ENCODE data around the gene HDAC7. TPM values are rescaled to one million over a fixed set of nuclear protein-coding genes. Genes with fewer than 3 reads are reported as not detected.

Gene HDAC7
- total RNA-seq, 1 donor from 2014 or later, result 93.2 TPM

DNA sequence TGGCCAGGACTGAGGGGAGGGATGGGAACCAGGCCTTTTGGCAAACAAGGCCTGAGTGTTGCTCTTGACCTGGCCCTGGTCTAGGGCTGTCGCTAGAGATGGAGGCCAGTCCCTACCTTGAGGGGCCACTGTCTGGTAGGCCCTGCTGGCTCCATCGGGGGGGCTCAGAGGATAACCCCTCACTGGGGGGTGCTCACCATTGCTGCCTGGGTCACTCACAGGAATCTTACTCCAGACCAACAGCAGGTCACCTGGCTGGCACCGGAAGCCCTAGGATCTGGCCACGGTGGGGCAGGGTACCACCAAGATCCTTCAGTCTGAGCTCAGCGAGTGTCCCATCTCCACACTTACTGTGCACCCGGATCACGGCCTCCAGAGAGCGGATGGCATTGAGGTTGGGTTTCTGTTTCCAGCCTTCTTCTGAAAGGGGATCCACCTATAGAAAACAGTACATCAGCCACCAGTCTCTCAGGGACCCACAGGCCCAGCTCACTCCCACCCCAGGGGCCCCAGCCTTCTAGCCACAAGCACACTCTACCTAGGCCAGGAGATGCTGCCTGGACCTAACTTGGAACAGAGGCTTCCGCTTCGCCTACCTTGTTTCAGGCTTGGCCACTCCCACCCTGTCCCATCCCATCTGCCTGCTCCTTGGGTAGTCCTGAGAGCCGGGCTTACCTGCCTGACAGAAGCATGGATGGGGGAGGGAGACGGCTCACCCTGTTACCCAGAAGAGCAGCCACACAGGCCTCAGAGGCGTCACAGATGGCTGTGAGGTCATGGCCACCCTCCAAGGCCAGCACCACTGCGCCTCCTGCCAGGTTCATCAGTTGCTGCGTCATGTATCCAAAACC is 34.4 kb downstream of the HDAC7 start:
- Mint-ChIP-seq H3K4me3 (ENCODE audit: unreplicated experiment) (no peak overlapping the region), H3K4me1 (ENCODE audit: low read depth) (no peaks in the 10 kb centered on the region), H3K9me3 (ENCODE audit: low read depth) (no peaks in the 10 kb centered on the region), H3K27ac (ENCODE audit: unreplicated experiment) (no peak overlapping the region), H3K27me3 (ENCODE audit: low read depth) (no peaks in the 10 kb centered on the region), H3K36me3 (ENCODE audit: low read depth) (peaks cover 38% of the 10 kb centered on the region)
- DNase-seq (ENCODE audit: low spot score), result no peak
- TF ChIP-seq, protein P1, sequence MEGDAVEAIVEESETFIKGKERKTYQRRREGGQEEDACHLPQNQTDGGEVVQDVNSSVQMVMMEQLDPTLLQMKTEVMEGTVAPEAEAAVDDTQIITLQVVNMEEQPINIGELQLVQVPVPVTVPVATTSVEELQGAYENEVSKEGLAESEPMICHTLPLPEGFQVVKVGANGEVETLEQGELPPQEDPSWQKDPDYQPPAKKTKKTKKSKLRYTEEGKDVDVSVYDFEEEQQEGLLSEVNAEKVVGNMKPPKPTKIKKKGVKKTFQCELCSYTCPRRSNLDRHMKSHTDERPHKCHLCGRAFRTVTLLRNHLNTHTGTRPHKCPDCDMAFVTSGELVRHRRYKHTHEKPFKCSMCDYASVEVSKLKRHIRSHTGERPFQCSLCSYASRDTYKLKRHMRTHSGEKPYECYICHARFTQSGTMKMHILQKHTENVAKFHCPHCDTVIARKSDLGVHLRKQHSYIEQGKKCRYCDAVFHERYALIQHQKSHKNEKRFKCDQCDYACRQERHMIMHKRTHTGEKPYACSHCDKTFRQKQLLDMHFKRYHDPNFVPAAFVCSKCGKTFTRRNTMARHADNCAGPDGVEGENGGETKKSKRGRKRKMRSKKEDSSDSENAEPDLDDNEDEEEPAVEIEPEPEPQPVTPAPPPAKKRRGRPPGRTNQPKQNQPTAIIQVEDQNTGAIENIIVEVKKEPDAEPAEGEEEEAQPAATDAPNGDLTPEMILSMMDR (IDR thresholded peaks at IDR 0.05), result no peak

DNA sequence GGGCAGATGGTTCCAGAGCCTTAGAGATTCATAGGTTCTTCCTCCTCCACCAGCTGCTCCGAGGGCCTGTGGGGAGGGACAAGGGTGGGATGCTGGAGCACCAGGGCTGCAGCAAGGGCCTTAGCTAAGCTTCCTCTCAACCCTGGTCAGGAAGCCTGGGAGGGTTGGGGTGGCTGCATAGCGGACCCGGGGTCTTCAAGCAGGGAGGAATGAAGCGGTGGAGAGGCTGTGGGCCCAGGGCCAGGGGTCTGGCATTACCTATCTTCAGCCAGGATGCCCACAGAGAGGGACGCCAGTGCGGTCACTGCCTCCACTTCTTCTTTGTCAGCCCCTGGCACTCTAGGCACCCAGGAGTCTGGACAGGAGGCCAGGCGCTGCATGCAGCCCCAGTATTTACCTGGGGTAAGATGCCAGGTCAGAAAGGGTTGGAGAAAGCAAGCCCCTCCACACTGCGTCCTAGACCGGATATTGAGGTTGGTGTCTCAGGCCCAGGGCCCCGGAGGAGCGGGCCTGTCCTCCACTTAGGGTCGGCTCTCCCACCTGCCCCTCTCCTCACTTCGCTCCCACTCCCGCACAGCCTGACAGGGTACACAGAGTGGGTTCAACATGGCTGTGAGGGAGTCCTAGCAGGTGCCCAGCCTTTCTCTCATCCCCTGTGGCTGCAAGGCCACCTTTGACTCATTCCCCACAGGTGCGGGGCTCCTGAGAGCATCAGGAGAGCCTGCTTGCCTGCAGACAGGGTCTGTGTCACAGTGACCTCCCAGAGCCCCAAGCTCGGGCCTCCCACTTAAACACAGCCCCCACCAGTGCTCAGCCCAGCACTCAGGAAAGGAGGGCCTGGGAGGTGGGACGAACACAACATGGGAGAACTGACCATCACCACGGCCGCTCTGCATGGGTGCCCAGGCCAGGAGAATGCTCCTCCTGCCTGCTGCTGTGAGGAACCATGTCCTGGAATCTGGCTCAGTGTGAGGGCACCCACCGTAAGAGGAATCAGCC is 35.6 kb downstream of the HDAC7 start:
- no peaks in the 10 kb centered on the region for H3K9me3 Mint-ChIP-seq (ENCODE audit: low read depth)
- H3K36me3 Mint-ChIP-seq (ENCODE audit: low read depth), result peaks cover 34% of the 10 kb centered on the region
- H3K27ac Mint-ChIP-seq (ENCODE audit: unreplicated experiment), result no peak overlapping the region
- H3K4me1 Mint-ChIP-seq (ENCODE audit: low read depth), result peaks cover 3% of the 10 kb centered on the region
- TF ChIP-seq, protein P1 (IDR thresholded peaks at IDR 0.05), result no peak
- H3K27me3 Mint-ChIP-seq (ENCODE audit: low read depth), result no peaks in the 10 kb centered on the region
- DNase-seq (ENCODE audit: low spot score), result no peak
- H3K4me3 Mint-ChIP-seq (ENCODE audit: unreplicated experiment), result no peak overlapping the region

DNA sequence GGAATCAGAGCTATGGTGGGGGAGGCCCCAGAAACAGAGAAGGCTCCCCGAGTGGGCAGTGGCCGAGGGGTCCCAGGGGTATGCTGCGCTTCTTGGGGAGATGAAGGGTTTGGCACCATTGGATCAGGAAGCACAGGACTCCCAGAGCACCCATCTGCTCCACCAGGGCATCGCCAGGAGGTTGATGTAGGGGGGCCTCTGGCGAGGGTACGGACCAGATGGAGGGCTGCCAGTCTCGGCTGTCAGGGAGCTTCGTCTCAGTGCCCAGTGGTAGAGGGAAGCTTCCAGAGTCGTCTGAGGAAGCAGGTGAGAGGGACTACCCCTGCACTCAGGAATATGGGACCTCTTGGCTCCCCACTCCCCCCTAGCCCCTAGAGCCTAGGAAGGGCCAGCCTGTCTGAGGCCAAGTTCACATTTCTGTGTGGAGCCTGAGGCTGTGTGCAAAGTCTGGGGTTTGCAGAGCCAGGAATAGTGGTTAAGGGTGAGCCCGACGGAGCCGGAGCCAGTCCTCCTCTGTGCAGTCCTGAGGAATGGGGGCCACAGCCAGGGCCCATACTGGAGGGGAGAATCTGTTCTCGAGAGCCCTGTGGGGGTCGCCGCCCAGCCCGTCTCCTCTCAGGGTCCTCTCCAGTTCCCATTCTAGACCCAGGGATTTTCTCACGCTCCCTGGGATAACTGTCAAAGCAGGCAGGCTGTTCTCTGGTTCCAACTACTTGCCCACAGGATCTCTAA is 36.5 kb downstream of the HDAC7 start:
- H3K27me3 Mint-ChIP-seq (ENCODE audit: low read depth), result no peaks in the 10 kb centered on the region
- H3K36me3 Mint-ChIP-seq (ENCODE audit: low read depth), result peaks cover 29% of the 10 kb centered on the region
- DNase-seq (ENCODE audit: low spot score), result no peak
- H3K4me1 Mint-ChIP-seq (ENCODE audit: low read depth), result peaks cover 5% of the 10 kb centered on the region
- no peaks in the 10 kb centered on the region for H3K9me3 Mint-ChIP-seq (ENCODE audit: low read depth)
- TF ChIP-seq, protein P1 (IDR thresholded peaks at IDR 0.05), result no peak
- no peak overlapping the region for H3K4me3 Mint-ChIP-seq (ENCODE audit: unreplicated experiment)
- H3K27ac Mint-ChIP-seq (ENCODE audit: unreplicated experiment), result peak overlapping the region; percentile 17

DNA sequence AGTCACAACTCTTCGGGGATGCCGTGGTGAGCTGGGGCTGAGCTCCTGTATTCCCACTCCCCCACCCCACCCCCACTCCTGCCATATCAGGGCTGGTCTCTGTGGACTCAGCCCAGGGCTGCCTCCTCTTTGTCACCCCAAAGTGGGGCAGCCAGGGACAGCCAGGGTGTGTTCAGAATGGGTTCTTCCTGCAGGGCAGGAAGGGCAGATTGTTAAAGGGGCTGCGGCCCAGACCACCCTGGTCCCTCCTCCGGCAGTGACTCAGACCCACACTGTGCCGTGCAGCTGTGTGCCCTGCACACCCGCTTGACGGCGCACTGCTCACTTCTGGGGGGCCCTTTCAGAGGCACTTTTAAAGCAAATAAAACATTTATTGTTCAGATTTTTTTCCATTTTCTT is 37.3 kb downstream of the HDAC7 start:
- no peak overlapping the region for H3K4me3 Mint-ChIP-seq (ENCODE audit: unreplicated experiment)
- peaks cover 5% of the 10 kb centered on the region for H3K4me1 Mint-ChIP-seq (ENCODE audit: low read depth)

More for the DNA sequence above, 37.3 kb downstream of the HDAC7 start:
- Mint-ChIP-seq H3K27ac (ENCODE audit: unreplicated experiment) (no peak overlapping the region), H3K36me3 (ENCODE audit: low read depth) (peaks cover 23% of the 10 kb centered on the region), H3K27me3 (ENCODE audit: low read depth) (no peaks in the 10 kb centered on the region), H3K9me3 (ENCODE audit: low read depth) (no peaks in the 10 kb centered on the region)
- DNase-seq (ENCODE audit: low spot score), result no peak
- TF ChIP-seq, protein P1 (IDR thresholded peaks at IDR 0.05), result no peak

All from chondrocyte (in vitro differentiated cells).